Hepatocyte (in vitro differentiated cells): Measurements from ENCODE around the gene SQOR.

Experiments used
- CTCF ChIP-seq: fragments of 200-600 bp; sonication (generic); IDR thresholded peaks from 2 replicates; pipeline ENCODE4 v1.5.1; 2016; ENCODE audit warnings: antibody characterized with exemption, mild to moderate bottlenecking; ENCODE audit not compliant: poor library complexity
- EZH2 ChIP-seq: fragments of 200-600 bp; sonication (generic); IDR thresholded peaks from 2 replicates; pipeline ENCODE4 v1.6.1; 2016; ENCODE audit warnings: antibody characterized with exemption, mild to moderate bottlenecking, borderline replicate concordance

- TF ChIP-seq EZH2: no peak
- no peak for TF ChIP-seq CTCF
Observed at GRCh38 chr15:45666119-45666875, 31.5 kb downstream of the SQOR start.
